GM23338 (cell line): ENCODE results near the gene PROCA1. TPM values are rescaled to one million over a fixed set of nuclear protein-coding genes. Genes with fewer than 3 reads are reported as not detected.

ENCODE experiments used
- ATAC-seq: fragments of 200-7000 bp; cut with Tn5 transposase; 3 replicates; pipeline ENCODE4 v1.9.1; 2020
- DNase-seq: peaks from one replicate; pipeline ENCODE4 v3.0.0-alpha.2; 2015; ENCODE audit warnings: low spot score
- H2AFZ ChIP-seq: fragments of 200-600 bp; sonication (generic); 2 replicates; pipeline ENCODE4 v1.8.0; 2016; ENCODE audit warnings: antibody characterized with exemption, mild to moderate bottlenecking, moderate library complexity
- H3F3A ChIP-seq: fragments of 200-600 bp; sonication (generic); replicated peaks from 2 replicates; pipeline ENCODE4 v1.8.0; 2017; ENCODE audit warnings: antibody characterized with exemption, mixed run types, low read depth
- H3K27ac ChIP-seq: fragments of 200-600 bp; sonication (generic); 2 replicates; pipeline ENCODE4 v1.6.1; 2016; ENCODE audit warnings: low read depth
- H3K27me3 ChIP-seq: fragments of 200-600 bp; sonication (generic); 2 replicates; pipeline ENCODE4 v1.8.0; 2016; ENCODE audit warnings: mild to moderate bottlenecking, mixed run types, moderate library complexity; ENCODE audit not compliant: insufficient read depth
- H3K36me3 ChIP-seq: fragments of 200-600 bp; sonication (generic); 2 replicates; pipeline ENCODE4 v1.8.0; 2016; ENCODE audit warnings: mild to moderate bottlenecking; ENCODE audit not compliant: insufficient read depth
- H3K4me1 ChIP-seq: fragments of 200-600 bp; sonication (generic); 2 replicates; pipeline ENCODE4 v1.8.0; 2016; ENCODE audit warnings: mild to moderate bottlenecking, moderate library complexity; ENCODE audit not compliant: insufficient read depth
- H3K4me2 ChIP-seq: fragments of 200-600 bp; sonication (generic); 2 replicates; pipeline ENCODE4 v1.7.1; 2017; ENCODE audit warnings: mixed run types
- H3K4me3 ChIP-seq: fragments of 200-600 bp; sonication (generic); 2 replicates; pipeline ENCODE4 v1.6.1; 2016; ENCODE audit warnings: mixed run types
- H3K79me2 ChIP-seq: fragments of 200-600 bp; sonication (generic); replicated peaks from 2 replicates; pipeline ENCODE4 v1.8.0; 2017; ENCODE audit warnings: mild to moderate bottlenecking; ENCODE audit not compliant: insufficient read depth
- H3K9me2 ChIP-seq: fragments of 200-600 bp; sonication (generic); 2 replicates; pipeline ENCODE4 v1.8.0; 2017; ENCODE audit not compliant: insufficient read depth
- H4K20me1 ChIP-seq: fragments of 200-600 bp; sonication (generic); replicated peaks from 2 replicates; pipeline ENCODE4 v1.8.0; 2017; ENCODE audit warnings: mild to moderate bottlenecking; ENCODE audit not compliant: insufficient read depth
- H3K27ac Mint-ChIP-seq: 2 replicates; pipeline ENCODE4 v1.8.0; 2020; ENCODE audit warnings: inconsistent platforms, mild to moderate bottlenecking, moderate library complexity, mixed read lengths
- H3K27me3 Mint-ChIP-seq: 3 replicates; pipeline ENCODE4 v1.8.0; 2022; ENCODE audit warnings: low read depth, mild to moderate bottlenecking, moderate library complexity, mixed read lengths, inconsistent platforms; ENCODE audit not compliant: insufficient read depth, poor library complexity
- H3K36me3 Mint-ChIP-seq: 3 replicates; pipeline ENCODE4 v1.8.0; 2021; ENCODE audit warnings: low read depth, mild to moderate bottlenecking, inconsistent platforms, moderate library complexity, mixed read lengths
- H3K4me1 Mint-ChIP-seq: 3 replicates; pipeline ENCODE4 v1.8.0; 2020; ENCODE audit warnings: mild to moderate bottlenecking, inconsistent platforms, mixed read lengths
- H3K4me3 Mint-ChIP-seq: 3 replicates; pipeline ENCODE4 v1.8.0; 2021; ENCODE audit warnings: moderate library complexity, mild to moderate bottlenecking, inconsistent platforms, mixed read lengths
- H3K9me3 Mint-ChIP-seq: 3 replicates; pipeline ENCODE4 v1.8.0; 2020; ENCODE audit warnings: moderate library complexity, mild to moderate bottlenecking, inconsistent platforms, mixed read lengths
- CREB1 ChIP-seq: fragments of 250-450 bp; sonication (Bioruptor Pico); IDR thresholded peaks from 2 replicates; pipeline ENCODE4 v1.5.0; 2020; ENCODE audit warnings: low read depth, mild to moderate bottlenecking, moderate library complexity
- CTCF ChIP-seq, 2 experiments: fragments of 200-600 bp in 1 of 2; sonication (generic) in 1 of 2; conservative IDR thresholded peaks; 2 replicates each; pipeline versions ENCODE4 v1.5.1 to v1.6.1; 2016 to 2017; ENCODE audit warnings: antibody characterized with exemption in 2 of 2, low read depth in 2 of 2, mild to moderate bottlenecking in 2 of 2, moderate library complexity in 1 of 2
- EZH2 ChIP-seq: fragments of 200-600 bp; sonication (generic); IDR thresholded peaks from one replicate; pipeline ENCODE4 v1.8.0; 2017; ENCODE audit warnings: antibody characterized with exemption, mild to moderate bottlenecking, low read depth; ENCODE audit not compliant: unreplicated experiment
- EZH2phosphoT487 ChIP-seq: fragments of 200-600 bp; sonication (generic); IDR thresholded peaks from one replicate; pipeline ENCODE4 v1.8.1; 2018; ENCODE audit warnings: antibody characterized with exemption; ENCODE audit not compliant: unreplicated experiment
- JUNB ChIP-seq: IDR thresholded peaks from one replicate; pipeline ENCODE4 v1.6.1; 2016; ENCODE audit warnings: antibody characterized with exemption; ENCODE audit not compliant: unreplicated experiment
- NANOG ChIP-seq: IDR thresholded peaks from 2 replicates; pipeline ENCODE4 v1.6.1; 2016; ENCODE audit warnings: antibody characterized with exemption, borderline replicate concordance
- POLR2AphosphoS5 ChIP-seq: IDR thresholded peaks from 2 replicates; pipeline ENCODE4 v1.6.1; 2016; ENCODE audit warnings: antibody characterized with exemption, low read depth
- STAT1 ChIP-seq: IDR thresholded peaks from one replicate; pipeline ENCODE4 v1.6.1; 2016; ENCODE audit warnings: antibody characterized with exemption; ENCODE audit not compliant: unreplicated experiment
- ZNF114 ChIP-seq: fragments of 250-450 bp; sonication (Bioruptor Pico); IDR thresholded peaks from 2 replicates; pipeline ENCODE4 v1.5.0; 2020; ENCODE audit warnings: mild to moderate bottlenecking, moderate library complexity
- ZNF331 ChIP-seq: fragments of 250-450 bp; sonication (Bioruptor Pico); IDR thresholded peaks from 2 replicates; pipeline ENCODE4 v1.5.0; 2020; ENCODE audit warnings: low read depth, mild to moderate bottlenecking, moderate library complexity
- ZNF462 ChIP-seq: fragments of 250-450 bp; sonication (Bioruptor Pico); IDR thresholded peaks from 2 replicates; pipeline ENCODE4 v1.5.0; 2020; ENCODE audit warnings: mild to moderate bottlenecking, moderate library complexity
- polyA plus RNA-seq: library from polyadenylated mRNA; unstranded; fragments of >200 nt; fragmentation: Nextera tagmentation; extraction: Ambion mirVana; gene quantifications from 2 replicates; pipeline ENCODE4 v1.2.1, GENCODE V29; 2016
- total RNA-seq: library from RNA; depleted of rRNA; stranded (reverse); fragments of >200 nt; shearing (Covaris generic); gene quantifications from 2 replicates; pipeline ENCODE4 v1.2.3, GENCODE V29; 2014
- TF ChIP-seq, protein P1 (sequence below): IDR thresholded peaks from 2 replicates; pipeline ENCODE4 v1.6.1; 2016; ENCODE audit warnings: antibody characterized with exemption
- TF ChIP-seq, protein P2 (sequence below): IDR thresholded peaks from one replicate; pipeline ENCODE4 v1.6.1; 2018; ENCODE audit warnings: antibody characterized with exemption; ENCODE audit not compliant: unreplicated experiment

PROCA1 gene
- total and polyA plus RNA-seq, 2 experiments from 2014 or later, result 11.3 to 14.4 TPM

- DNase-seq (no peak), ATAC-seq (no peak)
- Histone ChIP-seq H3K4me1 (peaks cover 6% of the 10 kb centered on the region), H3F3A (peaks cover 9% of the 10 kb centered on the region), H3K4me2 (no peak overlapping the region), H3K36me3 (peaks cover 4% of the 10 kb centered on the region), H3K27me3 (no peaks in the 10 kb centered on the region), H3K9me2 (no peaks in the 10 kb centered on the region), H3K79me2 (peaks cover 81% of the 10 kb centered on the region), H3K27ac (no peak overlapping the region), H4K20me1 (peaks cover 36% of the 10 kb centered on the region), H2AFZ (no peak overlapping the region), H3K4me3 (no peak overlapping the region)
- Mint-ChIP-seq H3K27ac (no peak overlapping the region), H3K36me3 (peaks cover 38% of the 10 kb centered on the region), H3K27me3 (peaks cover 9% of the 10 kb centered on the region), H3K4me1 (peaks cover 15% of the 10 kb centered on the region), H3K9me3 (peaks cover 5% of the 10 kb centered on the region), H3K4me3 (no peak overlapping the region)
- TF ChIP-seq ZNF462 (CRISPR knock-in tag) (no peak), NANOG (no peak), POLR2AphosphoS5 (no peak), ZNF331 (CRISPR knock-in tag) (no peak), CREB1 (CRISPR knock-in tag) (no peak), ZNF114 (no peak), JUNB (no peak), EZH2phosphoT487 (no peak), EZH2 (no peak), STAT1 (no peak), CTCF (conservative IDR thresholded peaks at IDR 0.05; ENCODE audit: low read depth in 2 of 2) (no peak)
- TF ChIP-seq, protein P1, sequence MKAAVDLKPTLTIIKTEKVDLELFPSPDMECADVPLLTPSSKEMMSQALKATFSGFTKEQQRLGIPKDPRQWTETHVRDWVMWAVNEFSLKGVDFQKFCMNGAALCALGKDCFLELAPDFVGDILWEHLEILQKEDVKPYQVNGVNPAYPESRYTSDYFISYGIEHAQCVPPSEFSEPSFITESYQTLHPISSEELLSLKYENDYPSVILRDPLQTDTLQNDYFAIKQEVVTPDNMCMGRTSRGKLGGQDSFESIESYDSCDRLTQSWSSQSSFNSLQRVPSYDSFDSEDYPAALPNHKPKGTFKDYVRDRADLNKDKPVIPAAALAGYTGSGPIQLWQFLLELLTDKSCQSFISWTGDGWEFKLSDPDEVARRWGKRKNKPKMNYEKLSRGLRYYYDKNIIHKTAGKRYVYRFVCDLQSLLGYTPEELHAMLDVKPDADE, result no peak
- TF ChIP-seq, protein P2, sequence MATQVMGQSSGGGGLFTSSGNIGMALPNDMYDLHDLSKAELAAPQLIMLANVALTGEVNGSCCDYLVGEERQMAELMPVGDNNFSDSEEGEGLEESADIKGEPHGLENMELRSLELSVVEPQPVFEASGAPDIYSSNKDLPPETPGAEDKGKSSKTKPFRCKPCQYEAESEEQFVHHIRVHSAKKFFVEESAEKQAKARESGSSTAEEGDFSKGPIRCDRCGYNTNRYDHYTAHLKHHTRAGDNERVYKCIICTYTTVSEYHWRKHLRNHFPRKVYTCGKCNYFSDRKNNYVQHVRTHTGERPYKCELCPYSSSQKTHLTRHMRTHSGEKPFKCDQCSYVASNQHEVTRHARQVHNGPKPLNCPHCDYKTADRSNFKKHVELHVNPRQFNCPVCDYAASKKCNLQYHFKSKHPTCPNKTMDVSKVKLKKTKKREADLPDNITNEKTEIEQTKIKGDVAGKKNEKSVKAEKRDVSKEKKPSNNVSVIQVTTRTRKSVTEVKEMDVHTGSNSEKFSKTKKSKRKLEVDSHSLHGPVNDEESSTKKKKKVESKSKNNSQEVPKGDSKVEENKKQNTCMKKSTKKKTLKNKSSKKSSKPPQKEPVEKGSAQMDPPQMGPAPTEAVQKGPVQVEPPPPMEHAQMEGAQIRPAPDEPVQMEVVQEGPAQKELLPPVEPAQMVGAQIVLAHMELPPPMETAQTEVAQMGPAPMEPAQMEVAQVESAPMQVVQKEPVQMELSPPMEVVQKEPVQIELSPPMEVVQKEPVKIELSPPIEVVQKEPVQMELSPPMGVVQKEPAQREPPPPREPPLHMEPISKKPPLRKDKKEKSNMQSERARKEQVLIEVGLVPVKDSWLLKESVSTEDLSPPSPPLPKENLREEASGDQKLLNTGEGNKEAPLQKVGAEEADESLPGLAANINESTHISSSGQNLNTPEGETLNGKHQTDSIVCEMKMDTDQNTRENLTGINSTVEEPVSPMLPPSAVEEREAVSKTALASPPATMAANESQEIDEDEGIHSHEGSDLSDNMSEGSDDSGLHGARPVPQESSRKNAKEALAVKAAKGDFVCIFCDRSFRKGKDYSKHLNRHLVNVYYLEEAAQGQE, result no peak
Observed at GRCh38 chr17:28665994-28666393, 45.7 kb downstream of the PROCA1 start.
